SK-N-SH treated with all-trans-retinoic acid at 6 μM for 48 hours (cell line): Measurements from ENCODE around the gene C10orf143.

Experiments used
- BACH2 ChIP-seq: fragments of 250-450 bp; sonication (Bioruptor Pico); IDR thresholded peaks from 2 replicates; pipeline ENCODE4 v1.9.0; 2021; ENCODE audit warnings: mild to moderate bottlenecking, borderline replicate concordance
- CSDC2 ChIP-seq: fragments of 250-450 bp; sonication (Bioruptor Pico); IDR thresholded peaks from 2 replicates; pipeline ENCODE4 v1.5.0; 2020; ENCODE audit warnings: mild to moderate bottlenecking, moderate library complexity
- PATZ1 ChIP-seq: fragments of 250-450 bp; sonication (Bioruptor Pico); IDR thresholded peaks from 2 replicates; pipeline ENCODE4 v1.8.0; 2020; ENCODE audit warnings: mild to moderate bottlenecking, moderate library complexity, borderline replicate concordance
- ZFP3 ChIP-seq: fragments of 250-450 bp; sonication (Bioruptor Pico); IDR thresholded peaks from 2 replicates; pipeline ENCODE4 v1.5.0; 2020; ENCODE audit warnings: mild to moderate bottlenecking, moderate library complexity
- ZFP30 ChIP-seq: fragments of 450-650 bp; formaldehyde crosslinking; IDR thresholded peaks from 2 replicates; pipeline ENCODE4 v1.5.0; 2022; ENCODE audit warnings: mild to moderate bottlenecking, moderate library complexity
- ZNF8 ChIP-seq: fragments of 450-650 bp; formaldehyde crosslinking; IDR thresholded peaks from 2 replicates; pipeline ENCODE4 v1.5.0; 2020; ENCODE audit warnings: mild to moderate bottlenecking, moderate library complexity
- TF ChIP-seq, protein P1 (sequence below): fragments of 250-450 bp; sonication (Bioruptor Pico); IDR thresholded peaks from 2 replicates; pipeline ENCODE4 v1.8.0; 2021; ENCODE audit warnings: low read depth, mild to moderate bottlenecking, moderate library complexity, borderline replicate concordance
- TF ChIP-seq, protein P2 (sequence below): fragments of 250-450 bp; sonication (Bioruptor Pico); IDR thresholded peaks from 2 replicates; pipeline ENCODE4 v1.5.0; 2020; ENCODE audit warnings: mild to moderate bottlenecking, moderate library complexity
- TF ChIP-seq, protein P3 (sequence below): fragments of 250-450 bp; sonication (Bioruptor Pico); IDR thresholded peaks from 2 replicates; pipeline ENCODE4 v1.5.1; 2021; ENCODE audit warnings: mild to moderate bottlenecking, moderate library complexity

GRCh38 chr10:130110246-130111112 is at the start of gene C10orf143:
- no peak for TF ChIP-seq ZFP30
- no peak for TF ChIP-seq PATZ1 (CRISPR knock-in tag)
- TF ChIP-seq, protein P1, sequence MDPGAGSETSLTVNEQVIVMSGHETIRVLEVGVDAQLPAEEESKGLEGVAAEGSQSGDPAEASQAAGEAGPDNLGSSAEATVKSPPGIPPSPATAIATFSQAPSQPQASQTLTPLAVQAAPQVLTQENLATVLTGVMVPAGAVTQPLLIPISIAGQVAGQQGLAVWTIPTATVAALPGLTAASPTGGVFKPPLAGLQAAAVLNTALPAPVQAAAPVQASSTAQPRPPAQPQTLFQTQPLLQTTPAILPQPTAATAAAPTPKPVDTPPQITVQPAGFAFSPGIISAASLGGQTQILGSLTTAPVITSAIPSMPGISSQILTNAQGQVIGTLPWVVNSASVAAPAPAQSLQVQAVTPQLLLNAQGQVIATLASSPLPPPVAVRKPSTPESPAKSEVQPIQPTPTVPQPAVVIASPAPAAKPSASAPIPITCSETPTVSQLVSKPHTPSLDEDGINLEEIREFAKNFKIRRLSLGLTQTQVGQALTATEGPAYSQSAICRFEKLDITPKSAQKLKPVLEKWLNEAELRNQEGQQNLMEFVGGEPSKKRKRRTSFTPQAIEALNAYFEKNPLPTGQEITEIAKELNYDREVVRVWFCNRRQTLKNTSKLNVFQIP (CRISPR knock-in tag), result no peak
- TF ChIP-seq, protein P2, sequence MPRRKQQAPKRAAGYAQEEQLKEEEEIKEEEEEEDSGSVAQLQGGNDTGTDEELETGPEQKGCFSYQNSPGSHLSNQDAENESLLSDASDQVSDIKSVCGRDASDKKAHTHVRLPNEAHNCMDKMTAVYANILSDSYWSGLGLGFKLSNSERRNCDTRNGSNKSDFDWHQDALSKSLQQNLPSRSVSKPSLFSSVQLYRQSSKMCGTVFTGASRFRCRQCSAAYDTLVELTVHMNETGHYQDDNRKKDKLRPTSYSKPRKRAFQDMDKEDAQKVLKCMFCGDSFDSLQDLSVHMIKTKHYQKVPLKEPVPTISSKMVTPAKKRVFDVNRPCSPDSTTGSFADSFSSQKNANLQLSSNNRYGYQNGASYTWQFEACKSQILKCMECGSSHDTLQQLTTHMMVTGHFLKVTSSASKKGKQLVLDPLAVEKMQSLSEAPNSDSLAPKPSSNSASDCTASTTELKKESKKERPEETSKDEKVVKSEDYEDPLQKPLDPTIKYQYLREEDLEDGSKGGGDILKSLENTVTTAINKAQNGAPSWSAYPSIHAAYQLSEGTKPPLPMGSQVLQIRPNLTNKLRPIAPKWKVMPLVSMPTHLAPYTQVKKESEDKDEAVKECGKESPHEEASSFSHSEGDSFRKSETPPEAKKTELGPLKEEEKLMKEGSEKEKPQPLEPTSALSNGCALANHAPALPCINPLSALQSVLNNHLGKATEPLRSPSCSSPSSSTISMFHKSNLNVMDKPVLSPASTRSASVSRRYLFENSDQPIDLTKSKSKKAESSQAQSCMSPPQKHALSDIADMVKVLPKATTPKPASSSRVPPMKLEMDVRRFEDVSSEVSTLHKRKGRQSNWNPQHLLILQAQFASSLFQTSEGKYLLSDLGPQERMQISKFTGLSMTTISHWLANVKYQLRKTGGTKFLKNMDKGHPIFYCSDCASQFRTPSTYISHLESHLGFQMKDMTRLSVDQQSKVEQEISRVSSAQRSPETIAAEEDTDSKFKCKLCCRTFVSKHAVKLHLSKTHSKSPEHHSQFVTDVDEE (CRISPR knock-in tag), result no peak
- no peak for TF ChIP-seq ZNF8 (CRISPR knock-in tag)
- no peak for TF ChIP-seq CSDC2 (CRISPR knock-in tag)
- no peak for TF ChIP-seq BACH2 (CRISPR knock-in tag)
- TF ChIP-seq, protein P3, sequence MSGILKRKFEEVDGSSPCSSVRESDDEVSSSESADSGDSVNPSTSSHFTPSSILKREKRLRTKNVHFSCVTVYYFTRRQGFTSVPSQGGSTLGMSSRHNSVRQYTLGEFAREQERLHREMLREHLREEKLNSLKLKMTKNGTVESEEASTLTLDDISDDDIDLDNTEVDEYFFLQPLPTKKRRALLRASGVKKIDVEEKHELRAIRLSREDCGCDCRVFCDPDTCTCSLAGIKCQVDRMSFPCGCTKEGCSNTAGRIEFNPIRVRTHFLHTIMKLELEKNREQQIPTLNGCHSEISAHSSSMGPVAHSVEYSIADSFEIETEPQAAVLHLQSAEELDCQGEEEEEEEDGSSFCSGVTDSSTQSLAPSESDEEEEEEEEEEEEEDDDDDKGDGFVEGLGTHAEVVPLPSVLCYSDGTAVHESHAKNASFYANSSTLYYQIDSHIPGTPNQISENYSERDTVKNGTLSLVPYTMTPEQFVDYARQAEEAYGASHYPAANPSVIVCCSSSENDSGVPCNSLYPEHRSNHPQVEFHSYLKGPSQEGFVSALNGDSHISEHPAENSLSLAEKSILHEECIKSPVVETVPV (CRISPR knock-in tag), result no peak
- TF ChIP-seq ZFP3, result no peak
